ENCODE measurements around the gene C19orf38.

Gene C19orf38

GRCh38 chr19:10911579-10912363, 63.6 kb downstream of the C19orf38 start:
- DNase-seq (ENCODE audit: low read depth in 3 of 3), result no peak

DNA sequence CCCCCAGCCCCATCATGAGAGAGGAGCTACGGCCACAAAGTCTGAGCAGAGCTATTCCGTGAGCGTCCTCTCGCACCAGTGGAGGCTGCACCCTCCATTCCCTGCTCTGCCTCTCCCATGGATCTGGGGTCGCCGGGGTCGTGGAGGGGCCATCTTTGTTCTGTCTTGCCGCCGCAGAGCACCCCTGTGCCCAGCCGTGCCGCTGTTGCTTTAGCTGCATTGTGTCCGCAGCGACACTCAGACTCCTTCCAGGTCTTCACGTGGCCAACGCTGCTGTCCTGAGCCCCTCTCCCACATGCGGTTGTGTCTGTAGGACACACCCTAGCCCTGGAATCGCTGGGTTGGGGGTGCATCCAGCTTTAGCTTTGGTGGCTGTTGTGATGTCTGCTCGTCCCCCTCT, 64.4 kb downstream of the C19orf38 start:
- no peak for DNase-seq (ENCODE audit: low read depth in 3 of 3)

- no peak for DNase-seq (ENCODE audit: low read depth in 3 of 3)
These were observed 65.6 kb downstream of the C19orf38 start for GRCh38 chr19:10913716-10914340.

- no peak for DNase-seq (ENCODE audit: low read depth in 3 of 3)
These were observed 67.2 kb downstream of the C19orf38 start for GRCh38 chr19:10915130-10916091.

DNA sequence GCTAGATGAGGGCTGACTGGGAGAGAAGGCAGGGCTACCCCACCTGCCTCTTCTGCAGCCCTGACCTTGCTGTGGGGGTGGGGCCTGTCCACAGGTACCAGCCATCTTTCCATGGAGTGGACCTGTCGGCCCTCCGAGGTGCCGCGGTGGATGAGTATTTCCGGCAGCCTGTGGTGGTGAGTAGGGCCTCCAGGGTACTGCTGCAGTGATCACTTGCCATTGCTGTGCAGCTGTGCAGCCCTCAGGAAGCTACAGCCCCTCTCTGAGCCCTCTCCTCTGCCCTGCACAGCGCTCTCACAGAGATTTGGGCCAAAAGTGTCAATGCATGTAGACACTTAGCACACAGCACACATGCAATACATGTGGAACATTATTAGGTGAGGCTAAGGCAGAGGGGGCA, 68.4 kb downstream of the C19orf38 start:
- DNase-seq (ENCODE audit: low read depth in 3 of 3), result no peak

GRCh38 chr19:10918359-10918758, 70.1 kb downstream of the C19orf38 start:
- no peak for DNase-seq (ENCODE audit: low read depth in 3 of 3)

All from stimulated activated CD4-positive, alpha-beta T cell treated with anti-CD3 and anti-CD28 coated beads, TNF-alpha, amount 100 ng/mL, for 4 hours (primary cell).